Tibial artery (tissue), 4 donors: Measurements from ENCODE around the gene MRPL34.

Source experiments
- DNase-seq, 2 donors: peaks; one replicate each; pipeline ENCODE4 v3.0.0-alpha.2; 2019
- H3K27ac ChIP-seq, 2 donors: fragments of 200-600 bp; sonication (generic) in 1 of 2; 1 replicate in 1 of 2; 2 replicates in 1 of 2; pipeline ENCODE4 v1.5.1; 2018 to 2019; ENCODE audit warnings: mild to moderate bottlenecking in 1 of 2
- H3K27me3 ChIP-seq, 2 donors: fragments of 200-600 bp; sonication (generic) in 1 of 2; one replicate each; pipeline versions ENCODE4 v1.5.1 to v1.6.0; 2016 to 2019
- H3K36me3 ChIP-seq, 3 donors: fragments of 200-600 bp; sonication (generic) in 2 of 3; one replicate each; pipeline ENCODE4 v1.5.1; 2016 to 2019; ENCODE audit warnings: mild to moderate bottlenecking in 2 of 3
- H3K4me1 ChIP-seq, 4 donors: fragments of 200-600 bp; sonication (generic) in 2 of 4; 1 replicate in 3 of 4; 2 replicates in 1 of 4; pipeline ENCODE4 v1.5.1; 2016 to 2019
- H3K4me3 ChIP-seq, 2 donors: fragments of 200-600 bp; sonication (generic) in 1 of 2; 1 replicate in 1 of 2; 2 replicates in 1 of 2; pipeline ENCODE4 v1.5.1; 2018 to 2019; ENCODE audit warnings: mild to moderate bottlenecking in 2 of 2
- H3K9me3 ChIP-seq, 3 donors: fragments of 200-600 bp; sonication (generic) in 1 of 3; one replicate each; pipeline ENCODE4 v1.5.1; 2016 to 2019
- intact Hi-C: fragments of 100-400 bp; cut with DNase I; formaldehyde crosslinking; loops from one replicate; pipeline ENCODE4 v1.15.0; 2023; ENCODE audit warnings: low total_unique reads
- TF ChIP-seq, protein P1 (sequence below), 2 experiments: fragments of 200-600 bp in 1 of 2; fragments of 450-650 bp in 1 of 2; IDR thresholded peaks; one replicate each; pipeline ENCODE4 v1.5.1; 2017 to 2019; ENCODE audit warnings: antibody characterized with exemption in 2 of 2, mild to moderate bottlenecking in 1 of 2, moderate library complexity in 1 of 2

Gene MRPL34

GRCh38 chr19:17322854-17323253 lies 17.2 kb downstream of the MRPL34 start:
- peaks cover 25 to 56% (median 36%) of the 10 kb centered on the region in 3 donors for H3K36me3 ChIP-seq
- no peaks in the 10 kb centered on the region for H3K27me3 ChIP-seq
- DNase-seq = no peak
- peak overlapping the region in 1 of 2 donors; percentile 49 for H3K27ac ChIP-seq
- no peaks in the 10 kb centered on the region for H3K9me3 ChIP-seq
- H3K4me1 ChIP-seq = peaks cover 0 to 56% (median 49%) of the 10 kb centered on the region in 4 donors
- TF ChIP-seq, protein P1, sequence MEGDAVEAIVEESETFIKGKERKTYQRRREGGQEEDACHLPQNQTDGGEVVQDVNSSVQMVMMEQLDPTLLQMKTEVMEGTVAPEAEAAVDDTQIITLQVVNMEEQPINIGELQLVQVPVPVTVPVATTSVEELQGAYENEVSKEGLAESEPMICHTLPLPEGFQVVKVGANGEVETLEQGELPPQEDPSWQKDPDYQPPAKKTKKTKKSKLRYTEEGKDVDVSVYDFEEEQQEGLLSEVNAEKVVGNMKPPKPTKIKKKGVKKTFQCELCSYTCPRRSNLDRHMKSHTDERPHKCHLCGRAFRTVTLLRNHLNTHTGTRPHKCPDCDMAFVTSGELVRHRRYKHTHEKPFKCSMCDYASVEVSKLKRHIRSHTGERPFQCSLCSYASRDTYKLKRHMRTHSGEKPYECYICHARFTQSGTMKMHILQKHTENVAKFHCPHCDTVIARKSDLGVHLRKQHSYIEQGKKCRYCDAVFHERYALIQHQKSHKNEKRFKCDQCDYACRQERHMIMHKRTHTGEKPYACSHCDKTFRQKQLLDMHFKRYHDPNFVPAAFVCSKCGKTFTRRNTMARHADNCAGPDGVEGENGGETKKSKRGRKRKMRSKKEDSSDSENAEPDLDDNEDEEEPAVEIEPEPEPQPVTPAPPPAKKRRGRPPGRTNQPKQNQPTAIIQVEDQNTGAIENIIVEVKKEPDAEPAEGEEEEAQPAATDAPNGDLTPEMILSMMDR (IDR thresholded peaks at IDR 0.05) = no peak
- H3K4me3 ChIP-seq = no peak overlapping the region
- intact Hi-C loops = no loop called here

DNA sequence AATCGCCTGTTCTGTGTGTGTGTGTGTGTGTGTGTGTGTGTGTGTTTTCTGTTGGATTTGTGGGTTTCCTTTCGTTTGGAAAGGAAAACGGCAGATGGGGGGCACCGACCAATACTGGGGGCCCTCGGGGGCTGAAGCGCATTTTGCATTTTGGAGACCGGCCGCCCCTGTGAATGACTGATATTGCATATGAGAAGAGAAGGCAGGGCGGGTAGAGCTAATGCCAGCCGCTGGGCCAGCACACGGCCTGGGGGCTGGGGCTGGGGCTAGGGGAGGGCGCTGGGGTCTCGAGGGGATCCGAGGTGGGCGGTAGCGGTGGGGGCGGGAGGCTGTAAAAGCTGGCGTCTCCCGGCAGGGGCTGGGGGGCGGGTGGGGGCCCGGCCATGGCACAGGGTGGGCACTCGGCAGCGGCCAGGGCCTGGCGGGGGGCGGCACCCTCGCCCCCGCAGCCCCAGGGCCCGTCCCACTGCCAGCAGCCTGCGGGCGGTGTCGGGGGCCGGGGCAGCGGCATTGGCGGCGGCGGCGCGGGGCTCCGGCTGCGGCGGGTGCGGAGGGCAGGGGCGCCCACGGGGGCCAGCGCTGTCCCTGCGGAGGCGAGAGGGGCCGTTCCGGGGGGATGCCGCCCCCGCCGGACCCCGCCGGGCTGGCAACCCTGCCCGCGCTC lies 17.8 kb downstream of the MRPL34 start:
- Histone ChIP-seq H3K27ac (peak overlapping the region; percentile 49 to 61), H3K9me3 (no peaks in the 10 kb centered on the region), H3K4me3 (peak overlapping the region; percentile 9 to 17), H3K36me3 (peaks cover 25 to 50% (median 36%) of the 10 kb centered on the region in 3 donors), H3K27me3 (no peaks in the 10 kb centered on the region), H3K4me1 (peaks cover 0 to 60% (median 51%) of the 10 kb centered on the region in 4 donors)
- TF ChIP-seq, protein P1 (IDR thresholded peaks at IDR 0.05) = no peak
- intact Hi-C loops = no loop called here
- DNase-seq = no peak

- Histone ChIP-seq H3K4me3 (peak overlapping the region; percentile 9 to 17), H3K36me3 (peaks cover 25 to 45% (median 32%) of the 10 kb centered on the region in 3 donors), H3K27ac (peak overlapping the region; percentile 49 to 61), H3K9me3 (no peaks in the 10 kb centered on the region), H3K27me3 (no peaks in the 10 kb centered on the region), H3K4me1 (peaks cover 0 to 64% (median 51%) of the 10 kb centered on the region in 4 donors)
- no peak for DNase-seq
- intact Hi-C loops = no loop called here
- TF ChIP-seq, protein P1 (IDR thresholded peaks at IDR 0.05) = no peak
These were observed 18.3 kb downstream of the MRPL34 start for GRCh38 chr19:17323964-17324332.

DNA sequence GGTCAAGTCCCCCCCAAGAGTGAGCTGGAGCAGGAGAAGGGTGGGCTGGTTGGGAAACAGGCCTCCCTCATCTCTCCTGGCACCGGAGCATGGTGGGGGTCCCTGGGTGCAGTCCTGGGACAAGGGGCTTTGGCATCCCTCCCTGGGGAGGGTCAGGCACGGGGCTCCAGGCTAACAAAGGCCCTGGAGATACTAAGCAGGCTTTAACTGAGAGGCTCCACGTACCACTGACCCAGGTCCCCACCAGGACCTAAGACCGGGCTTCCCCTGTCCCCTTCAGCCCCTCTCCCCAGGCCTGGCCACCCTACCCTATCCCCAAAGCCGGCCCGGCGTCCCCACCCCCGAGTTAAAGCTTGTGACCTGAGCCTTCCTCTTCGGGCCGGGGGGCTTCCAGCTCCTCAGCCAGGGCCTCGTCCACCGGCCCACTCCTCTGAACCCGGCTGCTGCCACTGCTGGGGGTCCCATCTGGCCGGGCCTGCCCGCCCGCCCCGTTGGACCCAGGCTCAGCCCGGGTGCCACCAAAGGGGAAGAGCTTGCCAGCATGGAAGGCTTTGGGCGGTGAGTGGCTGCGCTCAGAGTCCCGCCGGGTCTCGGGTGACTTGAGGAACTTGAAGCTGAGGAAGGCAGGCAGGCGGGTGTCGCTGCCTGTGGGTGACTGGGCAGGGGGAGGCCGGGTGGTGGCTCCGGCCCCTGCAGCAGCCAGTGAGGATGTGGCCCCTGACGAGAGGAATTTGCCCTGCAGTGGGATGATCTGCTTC lies 18.9 kb downstream of the MRPL34 start:
- Histone ChIP-seq H3K4me3 (no peak overlapping the region), H3K27ac (peak overlapping the region; percentile 49 to 61), H3K36me3 (peaks cover 19 to 39% (median 27%) of the 10 kb centered on the region in 3 donors), H3K4me1 (peaks cover 0 to 70% (median 52%) of the 10 kb centered on the region in 4 donors), H3K9me3 (no peaks in the 10 kb centered on the region), H3K27me3 (no peaks in the 10 kb centered on the region)
- intact Hi-C loops = no loop called here
- TF ChIP-seq, protein P1 (IDR thresholded peaks at IDR 0.05) = no peak
- DNase-seq = no peak

DNA sequence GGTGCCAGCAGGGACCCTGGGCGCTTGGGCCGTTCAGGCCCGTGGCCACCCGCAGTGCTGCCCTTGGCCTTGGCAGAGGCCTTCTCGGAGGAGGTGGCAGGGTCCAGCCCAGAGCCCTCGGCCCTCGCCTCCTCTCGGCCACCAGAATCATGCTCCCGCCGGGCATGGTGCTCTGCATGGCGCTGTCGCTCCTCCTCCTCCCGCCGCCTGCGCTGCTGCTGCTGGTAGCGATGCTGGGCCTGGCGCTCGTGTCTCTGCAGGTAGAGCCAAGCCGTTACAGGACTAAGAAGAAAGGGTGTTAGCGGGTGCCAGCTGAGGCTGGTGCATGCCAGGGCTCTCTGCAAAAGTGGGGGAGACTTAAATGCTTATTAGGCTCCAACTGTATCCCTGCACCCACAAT lies 19.5 kb downstream of the MRPL34 start:
- DNase-seq = no peak
- TF ChIP-seq, protein P1 (IDR thresholded peaks at IDR 0.05) = no peak
- Histone ChIP-seq H3K27ac (peak overlapping the region; percentile 49 to 61), H3K36me3 (peaks cover 13 to 33% (median 21%) of the 10 kb centered on the region in 3 donors), H3K9me3 (no peaks in the 10 kb centered on the region), H3K4me1 (peaks cover 0 to 70% (median 52%) of the 10 kb centered on the region in 4 donors), H3K4me3 (no peak overlapping the region), H3K27me3 (no peaks in the 10 kb centered on the region)
- intact Hi-C loops = no loop called here
